Astrocyte (in vitro differentiated cells and primary cell): ENCODE data around the gene MRPL43. TPM values are rescaled to one million over a fixed set of nuclear protein-coding genes. Genes with fewer than 3 reads are reported as not detected.

Source experiments
- DNase-seq: peaks from one replicate; pipeline ENCODE4 v3.0.0-alpha.2; 2010; ENCODE audit warnings: low read depth
- FAIRE-seq: peaks from 2 replicates; lab custom pipeline; 2011; peaks lifted over from hg19 to GRCh38; lab: Jason Lieb, UNC
- H2AFZ ChIP-seq: 2 replicates; pipeline ENCODE4 v1.6.0; 2012; ENCODE audit warnings: low read depth, low read length, inconsistent platforms
- H3K27ac ChIP-seq: 2 replicates; pipeline ENCODE4 v1.5.1; 2011; ENCODE audit warnings: low read depth, low read length, inconsistent platforms
- H3K27me3 ChIP-seq: 2 replicates; pipeline ENCODE4 v1.6.0; 2011; ENCODE audit warnings: low read length, inconsistent platforms; ENCODE audit not compliant: insufficient read depth
- H3K36me3 ChIP-seq: 2 replicates; pipeline ENCODE4 v1.5.1; 2011; ENCODE audit warnings: low read length, inconsistent platforms; ENCODE audit not compliant: insufficient read depth
- H3K4me1 ChIP-seq: 2 replicates; pipeline ENCODE4 v1.5.1; 2011; ENCODE audit warnings: low read length, inconsistent platforms; ENCODE audit not compliant: insufficient read depth
- H3K4me2 ChIP-seq: 2 replicates; pipeline ENCODE4 v1.6.0; 2012; ENCODE audit warnings: low read length, inconsistent platforms
- H3K4me3 ChIP-seq: 2 replicates; pipeline ENCODE4 v1.5.1; 2011; ENCODE audit warnings: low read depth, mild to moderate bottlenecking, low read length, inconsistent platforms; ENCODE audit not compliant: insufficient read depth
- H3K79me2 ChIP-seq: 2 replicates; pipeline ENCODE4 v1.6.0; 2012; ENCODE audit warnings: mild to moderate bottlenecking, low read length, inconsistent platforms; ENCODE audit not compliant: insufficient read depth
- H3K9ac ChIP-seq: 2 replicates; pipeline ENCODE4 v1.6.0; 2012; ENCODE audit warnings: mild to moderate bottlenecking, low read length, inconsistent platforms
- H3K9me3 ChIP-seq: 2 replicates; pipeline ENCODE4 v1.5.1; 2012; ENCODE audit warnings: low read depth, mild to moderate bottlenecking, low read length, inconsistent platforms; ENCODE audit not compliant: insufficient read depth
- H4K20me1 ChIP-seq: 2 replicates; pipeline ENCODE4 v1.6.0; 2012; ENCODE audit warnings: low read length, inconsistent platforms; ENCODE audit not compliant: insufficient read depth
- H3K27ac Mint-ChIP-seq: one replicate; pipeline ENCODE4 v1.8.0; 2021; ENCODE audit warnings: mild to moderate bottlenecking, mixed read lengths; ENCODE audit not compliant: unreplicated experiment
- H3K27me3 Mint-ChIP-seq: one replicate; pipeline ENCODE4 v1.8.0; 2021; ENCODE audit warnings: low read depth, mixed read lengths; ENCODE audit not compliant: unreplicated experiment
- H3K36me3 Mint-ChIP-seq: one replicate; pipeline ENCODE4 v1.8.0; 2021; ENCODE audit warnings: low read depth, mixed read lengths; ENCODE audit not compliant: unreplicated experiment
- H3K4me1 Mint-ChIP-seq: one replicate; pipeline ENCODE4 v1.8.0; 2021; ENCODE audit warnings: low read depth, mixed read lengths; ENCODE audit not compliant: unreplicated experiment
- H3K4me3 Mint-ChIP-seq: one replicate; pipeline ENCODE4 v1.8.0; 2021; ENCODE audit warnings: mild to moderate bottlenecking, moderate library complexity, mixed read lengths; ENCODE audit not compliant: unreplicated experiment
- H3K9me3 Mint-ChIP-seq: one replicate; pipeline ENCODE4 v1.8.0; 2021; ENCODE audit warnings: mild to moderate bottlenecking, mixed read lengths; ENCODE audit not compliant: unreplicated experiment
- EZH2 ChIP-seq: IDR thresholded peaks from 2 replicates; pipeline ENCODE4 v1.6.1; 2012; ENCODE audit warnings: mild to moderate bottlenecking, low read length, inconsistent platforms; ENCODE audit not compliant: insufficient read depth
- total RNA-seq: library from RNA; stranded (reverse); gene quantifications from 2 replicates; pipeline ENCODE4 v1.2.1, GENCODE V29; 2021
- TF ChIP-seq, protein P1 (sequence below): IDR thresholded peaks from 2 replicates; pipeline ENCODE4 v1.5.1; 2011; ENCODE audit warnings: low read depth, mild to moderate bottlenecking, inconsistent platforms, low read length, moderate library complexity; ENCODE audit not compliant: insufficient read depth

The MRPL43 gene
- total RNA-seq, 1 donor from 2014 or later: 61.3 TPM

DNA sequence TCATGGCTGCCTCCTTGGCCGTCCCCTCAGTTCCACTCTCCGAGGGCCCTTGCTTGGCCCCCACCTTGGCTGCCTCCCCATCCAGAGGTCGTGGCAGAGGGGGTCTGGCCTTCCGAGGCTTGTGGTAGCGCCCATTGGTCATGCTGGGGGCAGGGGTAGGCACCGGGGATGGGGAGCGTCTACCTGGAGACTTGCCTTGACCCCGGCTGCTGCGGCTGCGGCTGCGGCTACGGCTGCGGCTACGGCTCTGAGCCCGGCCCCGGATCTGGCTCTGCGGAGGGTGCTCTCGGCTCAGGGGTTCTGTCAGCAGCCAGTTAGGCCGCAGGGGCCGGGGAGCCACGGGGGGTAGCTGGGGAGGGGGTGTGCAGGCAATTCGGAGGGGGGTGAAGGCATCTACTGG lies 23.0 kb upstream of the MRPL43 start:
- Histone ChIP-seq H3K79me2 (no peaks in the 10 kb centered on the region), H3K36me3 (peaks cover 5% of the 10 kb centered on the region), H3K9me3 (no peaks in the 10 kb centered on the region), H2AFZ (no peak overlapping the region), H4K20me1 (peaks cover 27% of the 10 kb centered on the region), H3K9ac (no peak overlapping the region), H3K27ac (no peak overlapping the region), H3K4me3 (no peak overlapping the region), H3K27me3 (no peaks in the 10 kb centered on the region), H3K4me1 (peaks cover 35% of the 10 kb centered on the region), H3K4me2 (no peak overlapping the region)
- Mint-ChIP-seq H3K27ac (no peak overlapping the region), H3K4me3 (no peak overlapping the region), H3K36me3 (peaks cover 3% of the 10 kb centered on the region), H3K4me1 (peaks cover 23% of the 10 kb centered on the region), H3K9me3 (no peaks in the 10 kb centered on the region), H3K27me3 (no peaks in the 10 kb centered on the region)
- DNase-seq (no peak), FAIRE-seq (no peak)
- TF ChIP-seq, protein P1, sequence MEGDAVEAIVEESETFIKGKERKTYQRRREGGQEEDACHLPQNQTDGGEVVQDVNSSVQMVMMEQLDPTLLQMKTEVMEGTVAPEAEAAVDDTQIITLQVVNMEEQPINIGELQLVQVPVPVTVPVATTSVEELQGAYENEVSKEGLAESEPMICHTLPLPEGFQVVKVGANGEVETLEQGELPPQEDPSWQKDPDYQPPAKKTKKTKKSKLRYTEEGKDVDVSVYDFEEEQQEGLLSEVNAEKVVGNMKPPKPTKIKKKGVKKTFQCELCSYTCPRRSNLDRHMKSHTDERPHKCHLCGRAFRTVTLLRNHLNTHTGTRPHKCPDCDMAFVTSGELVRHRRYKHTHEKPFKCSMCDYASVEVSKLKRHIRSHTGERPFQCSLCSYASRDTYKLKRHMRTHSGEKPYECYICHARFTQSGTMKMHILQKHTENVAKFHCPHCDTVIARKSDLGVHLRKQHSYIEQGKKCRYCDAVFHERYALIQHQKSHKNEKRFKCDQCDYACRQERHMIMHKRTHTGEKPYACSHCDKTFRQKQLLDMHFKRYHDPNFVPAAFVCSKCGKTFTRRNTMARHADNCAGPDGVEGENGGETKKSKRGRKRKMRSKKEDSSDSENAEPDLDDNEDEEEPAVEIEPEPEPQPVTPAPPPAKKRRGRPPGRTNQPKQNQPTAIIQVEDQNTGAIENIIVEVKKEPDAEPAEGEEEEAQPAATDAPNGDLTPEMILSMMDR: no peak
- no peak for TF ChIP-seq EZH2

DNA sequence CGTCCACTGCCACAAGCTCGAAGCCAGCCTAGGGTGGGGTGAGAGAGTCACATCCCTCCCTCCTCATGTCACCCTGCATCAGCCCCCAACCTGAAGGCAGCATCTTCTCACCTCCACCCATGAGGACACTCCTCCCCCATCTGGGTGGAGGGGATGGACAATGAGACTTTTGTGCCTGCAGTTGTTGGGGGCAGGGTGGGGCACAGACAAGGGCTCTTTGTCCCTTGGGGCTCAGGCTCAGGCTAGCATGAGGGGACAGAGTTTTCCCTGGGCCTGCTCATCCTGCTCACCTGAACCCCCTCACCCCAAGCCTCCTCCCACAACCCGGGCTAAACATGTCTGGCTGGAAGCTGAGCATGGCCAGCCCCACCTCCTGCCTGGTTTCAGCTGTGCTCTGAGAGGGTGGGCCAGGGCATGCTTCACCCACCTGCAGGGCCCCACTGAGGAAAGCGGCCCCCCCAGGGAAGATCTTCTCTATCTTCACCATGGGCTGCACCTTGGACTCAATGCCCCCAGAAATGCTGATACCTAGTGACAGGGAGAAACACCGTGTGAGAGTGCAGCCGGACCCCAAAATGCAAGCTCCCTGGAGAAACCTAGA lies 21.6 kb upstream of the MRPL43 start:
- Histone ChIP-seq H2AFZ (no peak overlapping the region), H3K9ac (no peak overlapping the region), H3K4me1 (peaks cover 24% of the 10 kb centered on the region), H3K4me2 (no peak overlapping the region), H4K20me1 (peaks cover 39% of the 10 kb centered on the region), H3K9me3 (no peaks in the 10 kb centered on the region), H3K79me2 (peaks cover 7% of the 10 kb centered on the region), H3K27ac (no peak overlapping the region), H3K27me3 (no peaks in the 10 kb centered on the region), H3K4me3 (no peak overlapping the region), H3K36me3 (peaks cover 7% of the 10 kb centered on the region)
- TF ChIP-seq, protein P1: no peak
- no peak for TF ChIP-seq EZH2
- no peak for FAIRE-seq
- Mint-ChIP-seq H3K27ac (no peak overlapping the region), H3K27me3 (no peaks in the 10 kb centered on the region), H3K9me3 (no peaks in the 10 kb centered on the region), H3K4me3 (no peak overlapping the region), H3K36me3 (peaks cover 3% of the 10 kb centered on the region), H3K4me1 (peaks cover 12% of the 10 kb centered on the region)
- no peak for DNase-seq
